Measurements from ENCODE around the gene IFI27L1. TPM values are rescaled to one million over a fixed set of nuclear protein-coding genes. Genes with fewer than 3 reads are reported as not detected.

The IFI27L1 gene
- total and polyA plus RNA-seq, 7 donors = 6.5 to 15.0 (median 10.4) TPM

- ATAC-seq = no peak
- WGBS, 3 donors = 67 to 96% (median 86%) methylated on average over 6 of the region's 6 CpGs
- no peak for TF ChIP-seq CTCF (IDR thresholded peaks at IDR 0.05)
- no peaks in the 10 kb centered on the region for H3K9me3 ChIP-seq
- intact Hi-C loops (cut with DNase I) = no loop called here
- DNase-seq = no peak
- peaks cover 0 to 16% of the 10 kb centered on the region in 2 donors for H3K36me3 ChIP-seq (ENCODE audit: insufficient read depth in 1 of 2, low read depth in 1 of 2)
- H3K27ac ChIP-seq = no peak overlapping the region
- no peaks in the 10 kb centered on the region for H3K27me3 ChIP-seq (ENCODE audit: insufficient read depth in 3 of 3, low read length in 2 of 3)
- H3K4me3 ChIP-seq = no peak overlapping the region
- no peaks in the 10 kb centered on the region for H3K4me1 ChIP-seq
These were observed 17.9 kb downstream of the IFI27L1 start for GRCh38 chr14:94099006-94099405.

GRCh38 chr14:94100847-94101246, 19.7 kb downstream of the IFI27L1 start:
- Histone ChIP-seq H3K4me3 (no peak overlapping the region), H3K4me1 (no peaks in the 10 kb centered on the region), H3K27me3 (ENCODE audit: insufficient read depth in 3 of 3, low read length in 2 of 3) (no peaks in the 10 kb centered on the region), H3K36me3 (ENCODE audit: insufficient read depth in 1 of 2, low read depth in 1 of 2) (peaks cover 0 to 16% of the 10 kb centered on the region in 2 donors), H3K9me3 (no peaks in the 10 kb centered on the region), H3K27ac (no peak overlapping the region)
- peak in 1 of 2 donors; percentile 58 for DNase-seq
- intact Hi-C loops (cut with DNase I) = no loop called here
- no peak for TF ChIP-seq CTCF (IDR thresholded peaks at IDR 0.05)
- ATAC-seq = peak in 2 of 4 donors; percentile 51 to 69
- 67 to 79% (median 70%) methylated on average over 4 of the region's 4 CpGs for whole genome bisulfite sequencing, 3 donors

- H3K36me3 ChIP-seq (ENCODE audit: insufficient read depth in 1 of 2, low read depth in 1 of 2) = peaks cover 0 to 16% of the 10 kb centered on the region in 2 donors
- DNase-seq (peak in 1 of 2 donors; percentile 68), ATAC-seq (peak in 1 of 4 donors; percentile 20)
- H3K4me3 ChIP-seq = no peak overlapping the region
- intact Hi-C loops (cut with DNase I) = no loop called here
- no peak for TF ChIP-seq CTCF (IDR thresholded peaks at IDR 0.05)
- no peak overlapping the region for H3K27ac ChIP-seq
- 50 to 83% (median 65%) methylated on average over 10 of the region's 10 CpGs for WGBS, 3 donors
- H3K9me3 ChIP-seq = no peaks in the 10 kb centered on the region
- no peaks in the 10 kb centered on the region for H3K4me1 ChIP-seq
- no peaks in the 10 kb centered on the region for H3K27me3 ChIP-seq (ENCODE audit: insufficient read depth in 3 of 3, low read length in 2 of 3)
These were observed 20.6 kb downstream of the IFI27L1 start for GRCh38 chr14:94101748-94102147.

- WGBS, 3 donors = 81 to 86% (median 86%) methylated on average over 8 of the region's 8 CpGs
- H3K9me3 ChIP-seq = no peaks in the 10 kb centered on the region
- no peak for DNase-seq
- no peak for ATAC-seq
- no peaks in the 10 kb centered on the region for H3K27me3 ChIP-seq (ENCODE audit: insufficient read depth in 3 of 3, low read length in 2 of 3)
- intact Hi-C loops (cut with DNase I) = no loop called here
- peaks cover 0 to 8% of the 10 kb centered on the region in 2 donors for H3K36me3 ChIP-seq (ENCODE audit: insufficient read depth in 1 of 2, low read depth in 1 of 2)
- no peak overlapping the region for H3K27ac ChIP-seq
- H3K4me3 ChIP-seq = no peak overlapping the region
- H3K4me1 ChIP-seq = no peaks in the 10 kb centered on the region
- TF ChIP-seq CTCF (IDR thresholded peaks at IDR 0.05) = no peak
These were observed 21.8 kb downstream of the IFI27L1 start for GRCh38 chr14:94102768-94103482.

Measured in psoas muscle (tissue), 8 donors.